Measurements from ENCODE around the gene RRP12.

RRP12 gene

DNA sequence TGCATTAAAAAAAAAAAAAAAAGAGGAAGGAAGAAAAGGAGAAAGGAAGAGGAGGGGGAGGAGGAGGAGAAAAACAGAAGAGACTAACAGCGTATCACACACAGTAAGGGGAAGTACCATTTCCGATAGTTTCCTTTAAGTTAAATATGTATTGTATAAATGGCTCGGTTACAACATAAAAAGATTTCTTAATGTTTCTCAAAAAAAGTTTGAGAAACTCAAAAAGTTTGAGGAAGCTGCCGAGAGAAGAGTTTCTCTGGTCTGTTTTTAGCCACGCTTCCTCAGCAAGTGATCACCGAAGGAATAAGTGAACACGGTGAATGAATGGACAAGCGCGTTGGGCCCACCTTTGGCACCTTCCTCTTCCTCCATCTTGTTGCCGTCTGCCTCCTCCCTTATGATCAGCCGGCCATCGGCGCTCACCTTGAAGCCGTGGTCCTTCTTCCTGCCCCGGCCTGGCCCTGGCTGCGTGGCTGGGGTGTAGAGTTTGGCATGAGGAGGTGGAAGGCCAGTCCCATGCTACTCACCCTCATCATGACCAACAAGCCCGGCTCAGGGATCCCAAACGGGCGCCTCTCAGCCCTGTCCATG, 35.3 kb downstream of the RRP12 start:
- H3K36me3 ChIP-seq (ENCODE audit: insufficient read depth, insufficient read length, low read length) = peaks cover 86% of the 10 kb centered on the region
- H3K9me3 ChIP-seq (ENCODE audit: insufficient read depth, low read length) = no peaks in the 10 kb centered on the region
- H3K9ac ChIP-seq (ENCODE audit: insufficient read length, low read depth) = no peak overlapping the region
- TF ChIP-seq SUZ12 (IDR thresholded peaks at IDR 0.05; ENCODE audit: extremely low read depth, insufficient read depth, insufficient read length) = no peak
- no peak for TF ChIP-seq YY1 (IDR thresholded peaks at IDR 0.05; ENCODE audit: insufficient read depth, insufficient read length)
- no peak for TF ChIP-seq ZNF274 (IDR thresholded peaks at IDR 0.05; ENCODE audit: low read depth, low read length)
- DNase-seq (ENCODE audit: low read depth, low spot score) = no peak
- no peaks in the 10 kb centered on the region for H3K27me3 ChIP-seq (ENCODE audit: insufficient read depth, insufficient read length)
- peaks cover 3% of the 10 kb centered on the region for H3K4me1 ChIP-seq (ENCODE audit: insufficient read depth, insufficient read length)
- no peak overlapping the region for H3K4me3 ChIP-seq (ENCODE audit: insufficient read length, low read depth)

DNA sequence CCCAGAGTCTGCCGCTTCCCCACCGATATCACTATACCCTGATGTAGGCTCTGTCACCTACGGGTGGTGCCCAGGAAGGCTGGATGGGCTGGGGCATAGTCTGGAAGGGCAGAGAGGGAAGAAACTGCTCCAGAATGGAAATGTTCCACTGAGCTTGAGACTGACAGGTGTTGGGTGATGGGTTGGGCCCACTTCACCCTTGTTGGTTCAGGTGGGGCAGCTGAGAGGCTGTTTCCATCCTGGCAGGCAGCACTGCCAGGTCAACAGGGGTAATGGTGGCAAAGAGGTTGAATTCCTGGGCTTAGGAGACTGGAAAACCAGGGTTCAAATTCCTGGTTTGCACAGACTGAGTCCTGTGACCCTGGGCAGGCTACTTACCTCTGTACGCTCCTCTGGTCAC, 38.1 kb downstream of the RRP12 start:
- Histone ChIP-seq H3K9me3 (ENCODE audit: insufficient read depth, low read length) (no peaks in the 10 kb centered on the region), H3K36me3 (ENCODE audit: insufficient read depth, insufficient read length, low read length) (peaks cover 88% of the 10 kb centered on the region)
- TF ChIP-seq YY1 (IDR thresholded peaks at IDR 0.05; ENCODE audit: insufficient read depth, insufficient read length) = no peak
- TF ChIP-seq SUZ12 (IDR thresholded peaks at IDR 0.05; ENCODE audit: extremely low read depth, insufficient read depth, insufficient read length) = no peak
- no peak for TF ChIP-seq ZNF274 (IDR thresholded peaks at IDR 0.05; ENCODE audit: low read depth, low read length)

DNA sequence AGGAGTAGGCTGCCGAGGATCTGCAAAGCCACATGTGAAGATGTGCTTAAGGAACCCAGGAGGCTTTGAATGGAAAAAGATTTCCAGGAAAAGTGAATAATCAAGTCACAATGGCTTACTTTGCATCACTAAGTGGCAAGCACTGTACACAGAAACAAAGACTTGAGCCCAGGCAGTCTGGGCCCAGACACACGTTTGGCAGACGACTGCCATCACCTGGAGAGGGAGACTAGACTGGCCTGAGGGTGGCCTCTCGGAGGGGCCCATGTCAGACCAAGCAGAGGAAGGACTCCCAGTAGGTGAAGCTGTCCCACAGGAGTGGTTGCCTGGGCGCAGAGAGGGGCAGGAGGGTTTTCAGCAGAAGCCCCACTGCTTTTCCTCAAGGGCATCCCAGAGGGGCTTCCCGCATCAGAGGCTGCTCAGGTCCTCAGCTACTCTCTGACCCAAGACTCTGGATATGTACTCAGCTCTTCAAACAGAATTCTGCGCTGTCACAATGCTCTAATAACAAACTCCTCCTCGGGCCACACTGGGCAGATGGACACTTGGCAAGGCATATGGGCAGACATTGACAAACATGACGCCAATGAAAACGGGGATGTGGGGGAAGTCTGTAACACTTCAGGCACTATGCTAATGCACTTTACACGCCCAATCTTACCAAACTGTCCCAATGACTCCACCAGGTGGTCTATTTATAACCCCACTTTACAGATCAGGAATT, 38.7 kb downstream of the RRP12 start:
- H3K9me3 ChIP-seq (ENCODE audit: insufficient read depth, low read length) = no peaks in the 10 kb centered on the region
- peaks cover 88% of the 10 kb centered on the region for H3K36me3 ChIP-seq (ENCODE audit: insufficient read depth, insufficient read length, low read length)
- no peak for DNase-seq (ENCODE audit: low read depth, low spot score)
- no peaks in the 10 kb centered on the region for H3K27me3 ChIP-seq (ENCODE audit: insufficient read depth, insufficient read length)
- H3K4me3 ChIP-seq (ENCODE audit: insufficient read length, low read depth) = no peak overlapping the region
- H3K4me1 ChIP-seq (ENCODE audit: insufficient read depth, insufficient read length) = peaks cover 3% of the 10 kb centered on the region
- TF ChIP-seq SUZ12 (IDR thresholded peaks at IDR 0.05; ENCODE audit: extremely low read depth, insufficient read depth, insufficient read length) (no peak), ZNF274 (IDR thresholded peaks at IDR 0.05; ENCODE audit: low read depth, low read length) (no peak), YY1 (IDR thresholded peaks at IDR 0.05; ENCODE audit: insufficient read depth, insufficient read length) (no peak)
- no peak overlapping the region for H3K9ac ChIP-seq (ENCODE audit: insufficient read length, low read depth)

More for the DNA sequence above, 38.1 kb downstream of the RRP12 start:
- Histone ChIP-seq H3K27me3 (ENCODE audit: insufficient read depth, insufficient read length) (no peaks in the 10 kb centered on the region), H3K9ac (ENCODE audit: insufficient read length, low read depth) (no peak overlapping the region), H3K4me1 (ENCODE audit: insufficient read depth, insufficient read length) (peaks cover 3% of the 10 kb centered on the region), H3K4me3 (ENCODE audit: insufficient read length, low read depth) (no peak overlapping the region)
- no peak for DNase-seq (ENCODE audit: low read depth, low spot score)

DNA sequence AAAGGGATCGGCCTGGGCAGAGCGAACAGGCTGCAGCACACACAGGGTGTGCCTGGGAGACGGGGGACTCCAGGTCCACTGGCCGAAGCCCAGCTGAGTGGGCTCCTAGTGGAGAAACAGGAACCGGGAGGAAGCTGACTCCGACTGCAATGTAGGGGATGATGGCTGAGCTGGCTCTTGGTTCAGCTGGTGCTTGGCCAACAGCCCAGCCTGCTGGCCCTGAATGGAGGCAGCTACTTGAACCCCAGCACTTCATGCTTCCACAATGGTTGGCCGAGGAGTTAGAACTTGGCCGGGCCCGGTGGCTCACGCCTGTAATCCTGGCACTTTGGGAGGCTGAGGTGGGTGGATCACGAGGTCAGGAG, 39.6 kb downstream of the RRP12 start:
- H3K27me3 ChIP-seq (ENCODE audit: insufficient read depth, insufficient read length) = no peaks in the 10 kb centered on the region
- H3K4me3 ChIP-seq (ENCODE audit: insufficient read length, low read depth) = no peak overlapping the region
- no peak for DNase-seq (ENCODE audit: low read depth, low spot score)
- no peaks in the 10 kb centered on the region for H3K9me3 ChIP-seq (ENCODE audit: insufficient read depth, low read length)
- H3K9ac ChIP-seq (ENCODE audit: insufficient read length, low read depth) = no peak overlapping the region
- peaks cover 3% of the 10 kb centered on the region for H3K4me1 ChIP-seq (ENCODE audit: insufficient read depth, insufficient read length)
- peaks cover 88% of the 10 kb centered on the region for H3K36me3 ChIP-seq (ENCODE audit: insufficient read depth, insufficient read length, low read length)
- no peak for TF ChIP-seq YY1 (IDR thresholded peaks at IDR 0.05; ENCODE audit: insufficient read depth, insufficient read length)
- TF ChIP-seq ZNF274 (IDR thresholded peaks at IDR 0.05; ENCODE audit: low read depth, low read length) = no peak
- TF ChIP-seq SUZ12 (IDR thresholded peaks at IDR 0.05; ENCODE audit: extremely low read depth, insufficient read depth, insufficient read length) = no peak

DNA sequence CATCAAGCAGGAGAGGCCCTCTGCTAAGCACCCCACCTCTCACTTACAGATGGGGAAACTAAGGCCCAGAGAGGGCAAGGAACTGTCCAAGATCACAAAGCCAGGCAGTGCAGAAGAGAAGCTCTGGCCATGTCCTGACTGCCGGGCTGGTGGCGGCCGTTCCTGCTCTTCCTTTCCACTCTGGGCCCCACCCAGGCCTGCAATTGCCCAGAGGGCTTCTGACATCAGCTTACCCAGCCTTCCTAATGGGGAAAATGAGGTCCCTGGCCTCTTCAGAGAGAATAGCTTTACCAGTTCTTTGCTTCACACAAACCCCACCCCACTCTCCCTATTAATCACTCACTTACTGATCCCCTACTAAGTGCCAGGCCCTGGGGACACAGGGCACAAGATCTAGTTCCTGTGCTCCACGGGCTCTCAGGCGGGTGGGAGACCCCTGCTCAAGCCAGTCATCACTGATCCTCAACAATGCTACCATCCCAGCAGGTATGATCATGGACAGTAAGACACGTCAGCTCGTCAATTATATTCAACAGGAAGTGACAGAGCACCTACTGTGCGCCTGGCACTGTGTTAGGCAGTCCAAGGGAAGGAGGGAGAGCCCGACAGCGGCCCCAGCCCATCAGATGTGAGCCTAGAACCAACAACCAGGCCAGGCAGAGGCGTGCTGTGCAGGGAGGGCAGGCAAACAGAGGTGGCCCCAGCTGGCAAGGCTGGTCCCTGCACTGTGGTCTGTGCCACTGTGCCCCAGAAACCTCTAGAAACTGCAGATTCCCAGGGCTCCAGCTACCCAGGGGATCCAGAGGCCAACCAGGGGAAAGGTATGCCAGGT, 40.2 kb downstream of the RRP12 start:
- TF ChIP-seq YY1 (IDR thresholded peaks at IDR 0.05; ENCODE audit: insufficient read depth, insufficient read length) = no peak
- TF ChIP-seq ZNF274 (IDR thresholded peaks at IDR 0.05; ENCODE audit: low read depth, low read length) = no peak
- no peak for TF ChIP-seq SUZ12 (IDR thresholded peaks at IDR 0.05; ENCODE audit: extremely low read depth, insufficient read depth, insufficient read length)
- no peaks in the 10 kb centered on the region for H3K9me3 ChIP-seq (ENCODE audit: insufficient read depth, low read length)
- H3K4me3 ChIP-seq (ENCODE audit: insufficient read length, low read depth) = no peak overlapping the region
- H3K4me1 ChIP-seq (ENCODE audit: insufficient read depth, insufficient read length) = peaks cover 3% of the 10 kb centered on the region
- peaks cover 88% of the 10 kb centered on the region for H3K36me3 ChIP-seq (ENCODE audit: insufficient read depth, insufficient read length, low read length)
- H3K9ac ChIP-seq (ENCODE audit: insufficient read length, low read depth) = no peak overlapping the region
- H3K27me3 ChIP-seq (ENCODE audit: insufficient read depth, insufficient read length) = no peaks in the 10 kb centered on the region
- no peak for DNase-seq (ENCODE audit: low read depth, low spot score)

DNA sequence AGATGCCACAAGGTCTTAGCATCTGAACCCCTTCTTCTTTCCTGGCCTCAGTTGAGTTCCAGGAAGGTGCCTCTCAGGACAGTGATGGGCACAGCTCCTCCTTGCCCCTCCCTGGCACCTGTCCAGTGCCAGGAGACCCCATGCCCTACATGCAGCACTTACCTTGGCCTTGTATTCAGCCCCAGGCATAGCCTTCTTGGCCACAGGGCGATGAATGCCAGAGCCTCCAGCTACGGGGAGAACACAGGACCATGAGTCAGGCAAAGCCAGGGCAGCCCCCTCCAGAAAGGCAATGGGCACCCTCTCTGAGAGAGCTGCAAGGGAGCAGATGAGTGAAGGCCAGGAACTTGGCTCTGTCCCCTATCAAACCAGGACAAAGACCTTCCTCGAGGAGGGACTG, 42.4 kb downstream of the RRP12 start:
- no peak overlapping the region for H3K4me3 ChIP-seq (ENCODE audit: insufficient read length, low read depth)
- no peaks in the 10 kb centered on the region for H3K9me3 ChIP-seq (ENCODE audit: insufficient read depth, low read length)
- peaks cover 74% of the 10 kb centered on the region for H3K36me3 ChIP-seq (ENCODE audit: insufficient read depth, insufficient read length, low read length)
- TF ChIP-seq SUZ12 (IDR thresholded peaks at IDR 0.05; ENCODE audit: extremely low read depth, insufficient read depth, insufficient read length) = no peak
- TF ChIP-seq YY1 (IDR thresholded peaks at IDR 0.05; ENCODE audit: insufficient read depth, insufficient read length) = no peak
- no peak for TF ChIP-seq ZNF274 (IDR thresholded peaks at IDR 0.05; ENCODE audit: low read depth, low read length)
- peaks cover 3% of the 10 kb centered on the region for H3K4me1 ChIP-seq (ENCODE audit: insufficient read depth, insufficient read length)
- H3K9ac ChIP-seq (ENCODE audit: insufficient read length, low read depth) = no peak overlapping the region
- no peaks in the 10 kb centered on the region for H3K27me3 ChIP-seq (ENCODE audit: insufficient read depth, insufficient read length)
- DNase-seq (ENCODE audit: low read depth, low spot score) = no peak

DNA sequence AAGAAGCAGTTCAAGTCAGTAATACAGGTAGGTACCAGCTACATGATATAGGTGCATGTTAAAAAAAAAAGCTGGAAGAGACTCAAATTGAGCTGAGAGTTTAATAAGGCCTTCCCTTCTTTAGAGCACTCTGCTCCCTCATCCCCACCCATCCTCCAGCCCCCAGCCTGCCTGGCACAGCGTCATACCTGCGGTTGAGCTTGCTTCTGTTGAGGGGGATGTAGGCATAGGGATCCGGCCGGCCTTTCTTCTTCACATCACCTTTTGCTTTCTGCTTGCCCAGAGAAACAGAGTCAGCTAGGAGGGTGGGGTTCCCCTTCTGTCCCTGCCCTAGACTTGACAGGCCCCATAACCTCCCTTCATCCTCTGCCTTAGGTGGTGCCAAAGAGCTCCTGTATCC, 42.8 kb downstream of the RRP12 start:
- TF ChIP-seq SUZ12 (IDR thresholded peaks at IDR 0.05; ENCODE audit: extremely low read depth, insufficient read depth, insufficient read length) = no peak
- TF ChIP-seq ZNF274 (IDR thresholded peaks at IDR 0.05; ENCODE audit: low read depth, low read length) = no peak
- TF ChIP-seq YY1 (IDR thresholded peaks at IDR 0.05; ENCODE audit: insufficient read depth, insufficient read length) = no peak
- no peaks in the 10 kb centered on the region for H3K27me3 ChIP-seq (ENCODE audit: insufficient read depth, insufficient read length)
- peaks cover 3% of the 10 kb centered on the region for H3K4me1 ChIP-seq (ENCODE audit: insufficient read depth, insufficient read length)
- H3K4me3 ChIP-seq (ENCODE audit: insufficient read length, low read depth) = no peak overlapping the region
- no peaks in the 10 kb centered on the region for H3K9me3 ChIP-seq (ENCODE audit: insufficient read depth, low read length)
- DNase-seq (ENCODE audit: low read depth, low spot score) = no peak
- H3K36me3 ChIP-seq (ENCODE audit: insufficient read depth, insufficient read length, low read length) = peaks cover 70% of the 10 kb centered on the region
- no peak overlapping the region for H3K9ac ChIP-seq (ENCODE audit: insufficient read length, low read depth)

Measured in NT2/D1 (cell line).